Esophagus muscularis mucosa (tissue), 4 donors: ENCODE measurements around the gene SEMA3D.

ENCODE experiments used
- CTCF ChIP-seq, 3 experiments: fragments of 200-600 bp in 2 of 3; fragments of 450-650 bp in 1 of 3; sonication (generic) in 2 of 3; IDR thresholded peaks; one replicate each; pipeline ENCODE4 v1.5.1; 2017 to 2019; ENCODE audit warnings: antibody characterized with exemption in 3 of 3, mild to moderate bottlenecking in 2 of 3, moderate library complexity in 1 of 3
- EP300 ChIP-seq: sonication (generic); formaldehyde crosslinking; IDR thresholded peaks from one replicate; pipeline ENCODE4 v1.6.1; 2017; ENCODE audit warnings: antibody characterized with exemption
- POLR2A ChIP-seq: fragments of 450-650 bp; IDR thresholded peaks from one replicate; pipeline ENCODE4 v1.6.1; 2017; ENCODE audit warnings: antibody characterized with exemption, moderate library complexity, mild to moderate bottlenecking, low read depth
- POLR2AphosphoS5 ChIP-seq, 2 donors: sonication (generic); formaldehyde crosslinking; IDR thresholded peaks; one replicate each; pipeline ENCODE4 v1.6.1; 2017; ENCODE audit warnings: antibody characterized with exemption in 2 of 2

- TF ChIP-seq CTCF (IDR thresholded peaks at IDR 0.05), result no peak
- no peak for TF ChIP-seq POLR2A
- no peak for TF ChIP-seq POLR2AphosphoS5 (IDR thresholded peaks at IDR 0.05)
- no peak for TF ChIP-seq EP300
Measured at GRCh38 chr7:85125651-85126131, 61.2 kb downstream of the SEMA3D start.
